Stimulated activated CD4-positive, alpha-beta T cell treated with anti-CD3 and anti-CD28 coated beads, Interleukin-15, amount 100 ng/mL, for 1 hour (primary cell): Measurements from ENCODE around the gene LIN7B.
"Not testable (repeated sequence)": the region's sequence is repeated elsewhere in the genome, so short reads cannot be mapped to it uniquely, and the experiment has no call there.

Experiments used
- DNase-seq, 2 donors: peaks; one replicate each; pipeline ENCODE4 v3.0.0-alpha.2; 2020; ENCODE audit warnings: low read depth in 1 of 2, low spot score in 1 of 2

Gene LIN7B

DNA sequence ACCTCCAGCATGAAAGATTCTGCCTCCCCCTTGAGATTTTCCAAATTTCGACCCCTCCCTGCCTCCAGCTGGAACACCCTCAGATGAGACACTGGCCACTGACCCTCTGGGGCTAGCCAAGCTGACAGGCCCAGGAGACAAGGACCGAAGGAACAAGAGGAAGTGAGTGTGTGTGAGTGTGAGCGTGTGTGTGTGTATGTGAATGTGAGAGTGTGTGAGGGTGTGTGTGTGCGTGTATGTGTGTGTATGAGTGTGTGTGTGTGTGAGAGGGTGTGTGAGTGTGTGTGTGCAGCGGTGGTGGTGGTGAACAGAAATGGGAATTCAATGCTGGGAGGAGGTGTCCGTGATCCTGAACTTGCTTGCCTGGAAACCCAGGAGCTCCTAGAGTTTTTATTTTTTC is 27.2 kb downstream of the LIN7B start:
- DNase-seq = no peak

DNA sequence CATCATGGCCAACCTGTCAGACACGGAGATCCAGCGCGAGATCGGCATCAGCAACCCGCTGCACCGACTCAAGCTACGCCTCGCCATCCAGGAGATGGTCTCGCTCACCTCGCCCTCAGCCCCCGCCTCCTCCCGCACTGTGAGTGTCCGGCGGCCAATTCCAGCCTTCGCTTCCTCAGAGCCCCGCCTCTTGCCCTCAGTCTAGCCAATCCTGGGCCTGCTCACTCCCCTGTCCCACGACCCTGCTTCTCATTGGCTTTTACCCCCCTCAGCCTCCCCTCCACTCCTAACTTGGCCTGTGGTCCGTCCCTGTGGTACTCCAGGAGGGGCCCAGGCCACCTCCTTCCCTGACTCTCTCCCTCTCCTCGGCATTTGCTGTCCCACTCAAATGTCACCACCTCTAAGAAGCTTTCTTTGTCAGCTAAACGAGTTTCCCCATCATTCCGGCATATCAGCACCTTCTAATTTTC is 28.7 kb downstream of the LIN7B start:
- peak in 1 of 2 donors; percentile 49 for DNase-seq

DNA sequence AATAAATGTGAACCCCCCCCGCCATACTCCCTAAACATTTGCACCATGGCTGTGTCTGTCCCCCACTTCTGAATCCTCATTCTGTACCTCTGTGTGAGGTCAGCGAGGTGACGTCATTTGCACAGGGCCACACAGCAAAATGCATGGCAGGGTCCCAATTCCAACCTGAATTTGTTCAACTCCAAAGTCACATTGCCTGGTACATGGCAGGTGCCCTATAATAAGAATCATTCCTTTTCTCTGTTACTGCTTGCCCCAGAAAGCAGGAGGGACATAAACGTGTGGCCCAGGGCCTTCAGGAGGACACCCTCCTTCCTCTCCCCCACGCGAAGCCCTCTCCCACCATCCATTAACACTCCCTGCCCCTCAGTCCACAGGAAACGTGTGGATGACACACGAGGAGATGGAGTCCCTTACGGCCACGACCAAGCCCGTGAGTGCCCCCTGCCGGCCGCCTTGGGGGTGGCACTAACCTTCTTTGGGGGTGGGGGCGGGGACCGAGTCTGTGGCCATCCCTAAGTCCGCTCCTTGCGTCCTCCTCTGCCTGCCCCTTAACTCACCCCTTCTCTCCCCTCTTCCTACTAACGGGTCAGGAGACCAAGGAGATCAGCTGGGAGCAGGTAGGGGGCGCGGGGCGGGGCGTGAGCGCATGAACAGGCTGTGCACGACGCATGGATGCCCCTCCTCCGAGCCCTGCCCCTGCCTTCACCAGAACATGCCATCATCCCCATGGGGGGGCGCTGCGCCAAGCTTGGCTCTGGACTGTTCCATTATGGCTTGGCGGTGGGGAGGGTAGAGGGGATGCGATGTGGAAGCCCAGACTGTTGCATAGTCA is 31.6 kb downstream of the LIN7B start:
- peak; percentile 53 to 73 for DNase-seq

DNA sequence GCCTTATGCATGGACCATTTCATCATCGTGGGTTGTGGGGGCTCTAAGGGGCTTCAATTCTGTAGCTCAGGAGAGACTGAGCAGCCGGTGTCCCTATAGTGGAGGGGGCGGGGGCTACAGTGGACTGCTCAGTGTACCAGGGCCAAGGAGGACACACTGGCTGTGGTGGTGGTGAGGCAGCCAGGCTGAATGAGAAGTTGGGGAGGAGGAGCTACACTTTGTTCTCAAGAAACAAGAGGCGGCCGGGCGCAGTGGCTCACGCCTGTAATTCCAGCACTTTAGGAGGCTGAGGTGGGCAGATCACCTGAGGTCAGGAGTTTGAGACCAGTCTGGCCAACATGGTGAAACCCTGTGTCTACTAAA is 32.2 kb downstream of the LIN7B start:
- DNase-seq = not testable (repeated sequence)

DNA sequence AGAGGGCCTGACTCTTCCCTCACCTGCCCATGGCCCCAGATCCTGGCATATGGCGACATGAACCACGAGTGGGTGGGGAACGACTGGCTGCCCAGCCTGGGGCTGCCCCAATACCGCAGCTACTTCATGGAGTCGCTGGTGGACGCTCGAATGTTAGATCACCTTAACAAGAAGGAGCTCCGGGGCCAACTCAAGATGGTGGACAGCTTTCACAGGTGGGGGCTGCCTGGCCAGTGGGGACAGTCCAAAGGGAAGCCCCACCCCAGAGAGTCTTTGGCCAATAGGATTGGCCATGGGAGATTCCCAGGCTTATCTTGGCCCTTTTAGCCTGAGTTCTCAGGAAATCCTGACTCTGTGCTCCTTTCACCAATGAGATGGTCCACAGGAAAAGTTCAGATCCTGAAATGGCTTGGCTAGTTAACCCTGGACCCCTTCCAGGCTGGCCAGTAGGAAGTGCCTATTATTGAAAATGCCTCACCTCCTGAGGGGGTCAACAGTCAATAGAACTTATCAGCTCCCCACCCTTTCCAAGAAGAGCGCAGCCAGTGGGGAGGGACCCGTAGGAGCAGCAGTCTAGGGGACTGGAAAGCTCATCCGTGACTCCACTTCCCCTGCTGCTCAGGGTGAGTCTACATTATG is 34.0 kb downstream of the LIN7B start:
- no peak for DNase-seq

DNA sequence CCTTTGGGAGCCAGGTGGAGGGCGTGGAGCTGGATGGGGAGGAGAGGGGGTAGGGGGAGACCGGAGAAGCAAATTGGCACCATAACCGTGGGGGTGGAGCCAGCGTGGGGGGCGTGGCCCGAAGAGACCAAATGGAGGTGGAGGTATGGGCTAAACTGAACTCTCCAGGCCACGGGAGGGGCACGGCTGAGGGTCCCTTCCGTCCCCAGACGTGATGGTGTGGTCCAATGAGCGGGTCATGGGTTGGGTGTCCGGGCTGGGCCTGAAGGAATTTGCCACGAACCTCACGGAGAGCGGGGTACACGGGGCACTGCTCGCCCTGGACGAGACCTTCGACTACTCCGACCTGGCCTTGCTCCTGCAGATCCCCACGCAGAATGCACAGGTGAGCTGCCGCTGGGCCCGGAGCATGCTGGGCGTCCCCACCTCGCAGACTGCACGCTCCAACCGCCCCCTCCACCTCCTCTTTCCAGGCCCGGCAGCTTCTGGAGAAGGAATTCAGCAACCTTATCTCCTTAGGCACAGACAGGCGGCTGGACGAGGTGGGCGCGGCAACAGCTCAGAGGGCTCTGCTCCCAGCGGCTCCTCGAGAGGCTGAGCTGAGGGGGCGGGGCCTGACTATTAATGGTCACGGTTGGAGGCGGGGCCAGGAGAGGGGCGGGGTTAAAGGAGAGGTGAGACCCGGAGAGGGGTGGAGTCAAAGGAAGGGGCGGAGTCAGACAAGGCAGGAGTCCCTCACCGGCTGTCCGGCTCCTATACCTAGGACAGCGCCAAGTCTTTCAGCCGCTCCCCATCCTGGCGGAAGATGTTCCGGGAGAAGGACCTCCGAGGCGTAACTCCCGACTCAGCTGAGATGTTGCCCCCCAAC is 34.8 kb downstream of the LIN7B start:
- DNase-seq = peak; percentile 50 to 70

DNA sequence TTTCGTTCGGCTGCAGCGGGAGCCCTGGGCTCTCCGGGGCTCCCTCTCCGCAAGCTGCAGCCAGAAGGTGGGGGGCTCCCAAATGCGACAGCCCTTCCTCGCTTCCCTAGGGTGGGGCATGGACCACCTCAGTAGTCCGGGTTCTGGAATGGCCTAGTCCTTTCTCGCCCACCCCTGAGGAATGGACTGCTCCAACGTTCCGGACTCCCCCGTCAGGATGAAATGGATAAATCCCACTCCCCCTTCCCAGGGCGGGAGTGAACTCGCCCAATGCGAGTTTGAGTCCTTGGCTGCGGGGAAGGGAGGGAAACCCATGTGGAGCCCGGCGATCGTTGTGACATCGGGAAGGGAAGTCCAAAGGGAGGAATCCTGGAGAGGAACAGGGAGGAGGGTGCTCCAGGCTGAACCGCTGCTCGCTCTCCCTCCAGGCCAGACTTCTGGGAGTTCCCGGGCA is 35.5 kb downstream of the LIN7B start:
- DNase-seq = no peak

DNA sequence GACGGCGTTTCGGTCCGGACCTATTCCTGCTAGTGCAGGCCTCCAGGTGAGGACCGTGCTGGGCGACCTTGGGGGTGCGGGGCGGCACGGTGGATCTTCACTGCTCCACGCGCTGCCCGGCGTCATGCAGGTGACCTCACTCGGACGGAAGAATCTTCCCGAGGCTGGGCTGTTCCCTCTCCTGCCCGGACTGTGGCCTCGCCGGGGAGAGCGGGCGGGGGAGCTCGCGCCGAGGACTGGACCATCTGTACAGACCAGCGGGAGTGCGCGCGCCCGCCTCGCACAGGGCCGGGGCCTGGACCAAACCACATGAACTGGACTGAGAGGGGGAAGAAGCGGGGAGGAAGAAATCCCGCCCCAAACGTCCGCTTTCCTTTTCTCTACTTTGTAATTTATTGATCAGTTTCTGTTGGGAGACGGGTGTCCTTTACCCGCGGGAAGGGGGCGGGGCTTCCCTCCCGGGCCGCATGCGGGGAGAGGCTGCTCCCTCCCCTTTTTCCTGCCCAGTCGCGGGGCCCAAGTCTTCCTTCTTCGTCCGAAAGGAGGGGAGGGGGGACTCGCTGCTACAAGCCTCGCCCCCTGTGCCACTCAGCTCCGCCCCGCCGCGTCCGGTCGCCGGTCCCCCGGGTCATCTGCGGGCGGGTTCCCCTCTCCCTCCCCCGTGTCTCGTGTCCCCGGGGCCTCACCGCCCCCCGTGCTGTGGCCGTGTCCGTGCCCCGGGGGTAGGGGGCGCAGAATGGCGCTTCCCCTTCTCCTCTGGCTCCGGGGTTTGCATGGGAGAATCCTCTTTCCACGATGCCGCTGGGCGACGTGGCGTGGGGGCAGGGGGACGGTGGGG is 36.2 kb downstream of the LIN7B start:
- no peak for DNase-seq

DNA sequence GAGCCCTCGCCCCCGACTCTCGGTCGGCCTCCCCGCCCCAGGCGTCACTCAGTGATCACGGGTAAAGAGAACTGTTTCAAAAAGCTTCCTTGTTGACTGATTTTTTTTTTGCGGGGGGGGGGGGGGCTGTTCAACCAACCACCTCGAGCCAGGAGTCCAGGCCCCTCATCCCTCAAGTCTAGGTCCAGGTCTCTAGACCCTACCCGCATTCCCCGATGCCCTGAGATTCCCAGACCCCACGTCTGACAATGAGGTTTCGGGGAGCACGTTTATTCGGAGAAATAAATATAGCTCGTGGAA is 36.7 kb downstream of the LIN7B start:
- DNase-seq = no peak

DNA sequence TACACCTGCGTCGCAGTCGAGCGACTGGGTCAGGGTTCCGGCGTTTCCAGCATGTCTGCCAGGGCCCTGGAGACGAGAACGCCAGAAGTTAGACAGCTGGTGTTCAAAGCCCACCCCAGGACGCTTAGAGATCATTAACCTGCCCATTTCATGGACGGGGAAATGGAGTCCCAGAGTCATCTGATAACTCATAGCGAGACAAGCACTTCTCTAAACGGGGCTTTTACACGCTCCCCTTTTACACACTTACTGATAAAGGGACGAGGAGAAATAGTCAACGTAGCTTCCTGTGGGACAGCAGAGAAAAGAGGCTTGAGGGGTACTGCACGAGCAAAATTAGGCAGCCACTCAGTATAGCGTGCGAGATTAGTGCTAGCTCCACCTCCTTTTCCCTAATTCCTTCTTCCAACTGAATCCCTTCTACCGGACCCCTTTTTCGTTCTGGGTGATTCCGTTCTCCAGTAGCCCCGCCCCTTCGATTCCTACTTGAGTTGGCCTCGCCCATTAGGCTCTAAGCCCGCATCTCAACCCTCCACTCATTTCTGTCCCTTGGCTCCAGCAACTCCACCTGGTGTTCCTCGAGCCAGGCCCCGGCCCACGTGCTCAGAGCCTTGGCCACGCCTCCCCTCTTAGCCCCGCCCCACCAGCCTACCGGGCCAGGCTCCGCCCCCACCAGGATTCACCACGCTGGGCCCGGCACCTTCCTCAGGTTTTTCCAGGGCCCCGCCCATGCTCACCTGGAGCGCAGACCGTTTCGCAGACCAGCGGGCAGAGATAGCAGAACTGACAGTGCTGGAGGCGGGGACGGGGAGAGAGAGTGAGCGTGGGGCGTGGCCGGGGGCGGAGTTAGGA is 37.3 kb downstream of the LIN7B start:
- no peak for DNase-seq

DNA sequence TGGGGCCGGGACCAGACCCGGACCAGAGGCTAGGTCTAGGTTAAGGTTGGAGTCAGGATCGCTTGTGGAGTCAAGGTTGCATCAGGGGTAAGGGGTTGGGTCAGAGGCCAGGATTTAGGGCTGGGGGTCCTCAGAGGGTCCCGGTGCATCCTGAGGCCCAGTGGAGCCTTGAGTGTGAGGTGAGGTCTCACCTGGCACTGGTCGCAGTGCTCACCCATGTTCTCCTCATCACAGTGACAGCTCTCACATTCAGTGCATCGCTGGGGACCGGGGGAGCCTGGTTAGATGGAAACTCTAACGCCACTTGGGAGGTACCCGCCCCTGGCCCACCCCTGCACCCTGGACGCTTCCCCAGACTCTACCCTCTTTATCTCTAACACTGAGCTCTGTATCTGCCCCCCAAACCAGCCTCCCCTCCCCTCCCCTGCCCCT is 38.0 kb downstream of the LIN7B start:
- no peak for DNase-seq

DNA sequence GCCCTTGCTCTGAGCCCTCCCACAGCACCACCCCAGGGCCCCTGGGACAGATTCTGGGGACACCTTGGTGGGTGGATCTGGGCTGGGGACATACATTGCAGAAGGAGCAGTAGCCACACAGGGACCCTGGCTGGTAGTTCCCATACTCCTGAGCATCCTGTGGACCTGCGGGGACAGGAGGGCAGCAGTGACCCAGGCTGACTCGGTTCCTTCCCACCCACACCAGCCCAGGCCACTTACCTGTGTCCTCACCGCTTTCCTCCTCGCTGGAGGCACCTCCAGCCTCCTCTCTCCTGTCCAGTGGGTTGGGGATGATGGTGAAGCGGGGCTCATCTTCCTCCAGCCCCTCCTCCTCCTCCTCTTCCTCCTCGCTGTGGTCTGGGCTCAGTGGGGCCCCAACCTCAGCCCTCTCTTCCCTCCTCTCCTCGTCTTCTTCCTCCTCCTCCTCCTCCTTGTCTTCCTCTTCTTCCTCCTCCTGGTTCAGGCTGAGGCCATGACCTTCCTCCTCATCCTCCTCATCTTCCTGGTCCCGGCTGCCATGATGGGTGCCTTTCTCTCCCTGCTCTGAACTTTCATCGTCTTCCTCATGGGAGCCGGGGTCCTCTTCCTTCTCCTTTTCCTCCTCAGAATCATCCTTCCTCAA is 39.1 kb downstream of the LIN7B start:
- DNase-seq = no peak

DNA sequence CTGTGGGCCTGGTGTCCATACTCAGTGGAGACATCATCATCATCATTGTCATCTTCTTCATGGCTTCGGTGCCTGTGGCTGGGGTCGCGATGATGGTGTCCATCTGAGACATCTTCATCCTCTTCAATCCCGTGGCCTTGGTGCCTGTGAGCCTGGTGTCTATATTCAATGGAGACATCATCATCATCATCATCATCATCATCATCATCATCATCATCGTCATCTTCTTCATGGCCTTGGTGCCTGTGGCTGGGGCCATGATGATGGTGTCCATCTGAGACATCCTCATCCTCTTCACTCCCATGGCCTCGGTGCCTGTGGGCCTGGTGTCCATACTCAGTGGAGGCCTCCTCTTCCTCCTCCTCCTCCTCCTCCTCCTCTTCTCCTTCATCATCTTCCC is 40.1 kb downstream of the LIN7B start:
- DNase-seq = no peak

DNA sequence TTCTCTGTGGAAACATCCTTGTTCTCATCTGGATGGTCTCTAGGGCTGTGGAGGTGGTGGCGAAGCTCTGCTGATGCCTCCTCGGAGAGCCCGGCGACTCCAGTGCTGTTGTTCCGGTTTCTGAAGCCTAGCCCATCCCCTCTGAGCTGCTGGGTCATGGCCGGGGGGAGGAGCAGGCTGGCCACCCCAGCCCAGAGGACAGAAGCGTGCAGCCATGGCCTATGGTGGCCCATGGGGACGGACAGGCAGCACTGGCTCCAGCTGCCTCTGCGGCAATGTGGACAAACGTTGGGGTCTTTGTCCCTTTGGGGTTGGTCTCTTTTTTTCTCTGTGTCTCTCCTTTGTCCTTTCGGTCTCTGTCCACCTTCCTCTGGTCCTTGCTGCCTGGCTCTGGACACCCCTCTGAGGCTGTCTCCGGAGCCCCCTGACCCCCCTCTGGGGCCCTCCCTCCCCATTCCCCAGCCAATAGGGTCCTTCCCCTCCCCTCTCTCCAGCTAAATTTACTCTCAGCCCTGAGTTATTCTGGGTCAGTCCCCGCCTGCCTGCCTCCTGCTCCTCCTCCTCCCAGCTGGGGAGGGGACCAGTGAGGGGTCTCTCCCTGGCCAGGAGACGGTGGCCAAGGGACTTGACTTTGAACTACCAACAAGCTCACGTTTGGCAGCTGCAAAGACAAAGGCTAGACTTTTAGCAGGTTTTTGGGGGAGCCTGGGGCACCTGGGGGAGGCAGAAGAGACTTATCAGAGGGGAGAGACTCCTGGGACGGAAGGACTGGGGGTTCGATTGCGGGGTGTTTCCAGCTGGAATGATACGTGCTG is 41.0 kb downstream of the LIN7B start, which contains the start of gene HRC:
Gene HRC, minus strand, starts transcription at position 392 of the 815 bp plus-strand sequence. Its CDS starts 159 bp downstream, at position 233.
- DNase-seq = no peak

DNA sequence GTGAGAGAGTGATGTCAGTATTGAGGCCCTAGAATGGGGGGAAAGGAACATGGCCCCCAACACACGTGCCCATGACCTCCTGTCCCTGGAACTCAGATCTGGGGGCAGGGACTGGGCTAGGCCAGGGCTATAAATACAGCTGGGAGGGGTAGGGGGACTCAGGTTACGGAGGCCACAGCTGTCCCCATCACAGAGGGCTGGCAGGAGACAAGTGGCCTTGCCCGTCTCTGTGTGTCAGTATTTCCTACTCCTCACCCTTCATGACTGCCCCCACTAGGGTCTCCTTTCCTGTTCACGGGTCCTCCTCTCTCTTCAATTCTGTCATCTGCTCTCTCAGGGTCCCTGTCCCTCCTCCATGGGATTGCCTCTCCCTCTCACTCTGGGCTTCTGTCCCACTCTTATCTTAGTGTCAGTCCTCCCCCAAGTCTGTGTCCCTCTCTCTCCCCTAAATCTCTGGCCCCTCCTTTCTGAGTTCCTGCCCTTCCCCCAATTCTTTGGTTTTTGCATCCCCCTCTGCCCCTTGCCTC is 41.7 kb downstream of the LIN7B start:
- no peak for DNase-seq

DNA sequence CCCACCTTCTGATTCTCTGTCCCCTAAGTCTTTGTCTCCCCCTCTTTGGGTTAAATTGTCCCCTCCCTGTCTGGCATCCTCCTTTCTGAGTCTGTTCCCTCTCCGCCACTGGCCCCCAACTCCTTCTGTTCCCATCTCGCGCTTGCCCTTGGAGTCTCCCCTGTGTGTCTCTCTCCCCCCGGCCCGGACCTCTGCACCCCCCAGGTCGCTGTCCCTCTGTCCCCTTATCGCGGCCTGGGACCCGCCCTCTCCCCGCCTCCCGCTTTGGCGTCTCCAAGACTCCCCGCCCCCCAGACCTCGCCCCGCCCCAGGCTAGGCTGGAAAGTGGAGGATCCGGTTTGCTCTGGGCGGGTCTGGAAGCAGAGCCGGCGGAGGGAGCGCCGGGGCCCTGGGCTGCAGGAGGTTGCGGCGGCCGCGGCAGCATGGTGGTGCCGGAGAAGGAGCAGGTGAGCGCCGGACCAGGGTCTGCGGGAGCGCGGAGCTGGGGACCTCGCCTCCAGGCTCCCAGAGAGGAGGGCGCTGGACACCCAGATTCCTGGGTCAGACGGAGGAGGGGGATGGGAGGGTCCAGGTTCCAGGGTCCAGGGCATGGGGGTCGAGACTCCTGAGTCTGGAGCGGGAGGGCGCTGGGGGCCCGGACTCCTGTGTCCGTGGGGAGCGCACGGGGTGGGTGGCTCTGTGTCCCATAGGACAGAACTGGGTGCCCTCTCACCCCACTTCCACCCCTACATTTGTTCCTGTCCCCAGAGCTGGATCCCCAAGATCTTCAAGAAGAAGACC is 43.5 kb downstream of the LIN7B start, which contains the start of gene TRPM4:
Gene TRPM4, plus strand, starts transcription at position 348 of the 780 bp plus-strand sequence. Its CDS starts 75 bp downstream, at position 423.
- DNase-seq = peak in 1 of 2 donors; percentile 33
